Fibroblast of pulmonary artery (primary cell): Measurements from ENCODE around the gene IL1RAPL1.

Experiments
- DNase-seq: peaks from one replicate; pipeline ENCODE4 v3.0.0-alpha.2; 2010; ENCODE audit warnings: low read depth
- H3K4me3 ChIP-seq: replicated peaks from 2 replicates; pipeline ENCODE4 v1.5.1; 2011; ENCODE audit warnings: low read depth, mild to moderate bottlenecking, control low read depth, low read length, moderate library complexity
- TF ChIP-seq, protein P1 (sequence below): IDR thresholded peaks from 2 replicates; pipeline ENCODE4 v1.5.1; 2011; ENCODE audit warnings: mild to moderate bottlenecking, control low read depth, low read length, inconsistent platforms; ENCODE audit errors: missing control alignments

Gene IL1RAPL1

GRCh38 chrX:28693101-28693500 lies 105.9 kb downstream of the IL1RAPL1 start:
- DNase-seq = peak; percentile 3
- TF ChIP-seq, protein P1, sequence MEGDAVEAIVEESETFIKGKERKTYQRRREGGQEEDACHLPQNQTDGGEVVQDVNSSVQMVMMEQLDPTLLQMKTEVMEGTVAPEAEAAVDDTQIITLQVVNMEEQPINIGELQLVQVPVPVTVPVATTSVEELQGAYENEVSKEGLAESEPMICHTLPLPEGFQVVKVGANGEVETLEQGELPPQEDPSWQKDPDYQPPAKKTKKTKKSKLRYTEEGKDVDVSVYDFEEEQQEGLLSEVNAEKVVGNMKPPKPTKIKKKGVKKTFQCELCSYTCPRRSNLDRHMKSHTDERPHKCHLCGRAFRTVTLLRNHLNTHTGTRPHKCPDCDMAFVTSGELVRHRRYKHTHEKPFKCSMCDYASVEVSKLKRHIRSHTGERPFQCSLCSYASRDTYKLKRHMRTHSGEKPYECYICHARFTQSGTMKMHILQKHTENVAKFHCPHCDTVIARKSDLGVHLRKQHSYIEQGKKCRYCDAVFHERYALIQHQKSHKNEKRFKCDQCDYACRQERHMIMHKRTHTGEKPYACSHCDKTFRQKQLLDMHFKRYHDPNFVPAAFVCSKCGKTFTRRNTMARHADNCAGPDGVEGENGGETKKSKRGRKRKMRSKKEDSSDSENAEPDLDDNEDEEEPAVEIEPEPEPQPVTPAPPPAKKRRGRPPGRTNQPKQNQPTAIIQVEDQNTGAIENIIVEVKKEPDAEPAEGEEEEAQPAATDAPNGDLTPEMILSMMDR = no peak
- no peak overlapping the region for H3K4me3 ChIP-seq

GRCh38 chrX:28697732-28698131 lies 110.5 kb downstream of the IL1RAPL1 start:
- no peak for DNase-seq
- H3K4me3 ChIP-seq = no peak overlapping the region
- TF ChIP-seq, protein P1 = no peak

- H3K4me3 ChIP-seq = no peak overlapping the region
- TF ChIP-seq, protein P1 = peak; percentile 16
- peak; percentile 2 for DNase-seq
Observed at GRCh38 chrX:28701222-28701621, 114.0 kb downstream of the IL1RAPL1 start.

GRCh38 chrX:28706964-28707363 lies 119.7 kb downstream of the IL1RAPL1 start:
- no peak overlapping the region for H3K4me3 ChIP-seq
- DNase-seq = no peak
- TF ChIP-seq, protein P1 = no peak

- DNase-seq = no peak
- H3K4me3 ChIP-seq = no peak overlapping the region
- TF ChIP-seq, protein P1 = no peak
Observed at GRCh38 chrX:28709421-28709820, 122.2 kb downstream of the IL1RAPL1 start.

DNA sequence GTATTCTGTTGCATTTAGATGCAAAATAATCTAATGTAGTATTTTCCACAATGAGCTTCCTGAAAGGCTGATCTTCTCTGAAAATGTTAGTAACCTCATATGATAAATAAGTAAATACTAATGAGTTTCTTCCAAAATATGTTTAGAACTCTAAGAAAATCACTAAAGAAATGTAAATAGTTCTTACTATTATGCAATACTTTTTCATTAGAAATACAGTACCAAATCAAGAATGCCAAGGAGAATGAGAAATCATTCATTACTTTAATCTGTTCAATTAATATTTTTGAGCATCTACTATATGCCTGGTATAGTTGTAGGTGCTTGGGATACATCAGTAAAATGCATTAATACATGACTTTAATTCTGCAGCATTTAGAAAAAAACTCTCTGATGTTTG lies 130.6 kb downstream of the IL1RAPL1 start:
- H3K4me3 ChIP-seq = no peak overlapping the region
- TF ChIP-seq, protein P1 = no peak
- no peak for DNase-seq

DNA sequence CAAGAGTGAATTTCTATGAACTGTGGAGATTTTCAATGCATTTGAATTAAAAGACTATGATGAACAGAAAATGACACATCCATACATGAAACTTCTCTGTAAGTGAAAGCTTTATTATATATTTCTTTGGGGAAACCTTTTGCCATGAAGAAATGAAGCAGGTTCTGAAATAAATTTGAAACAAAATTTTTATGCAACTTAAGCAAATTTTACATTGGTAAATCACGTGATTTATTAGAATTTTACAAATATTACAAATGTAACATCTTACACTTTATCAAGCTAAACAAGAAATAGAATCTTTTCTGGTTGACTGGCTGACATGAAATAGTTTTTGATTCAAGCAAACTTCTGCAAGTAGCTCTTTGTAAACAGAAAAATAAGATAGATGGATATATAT lies 131.2 kb downstream of the IL1RAPL1 start:
- H3K4me3 ChIP-seq = no peak overlapping the region

More for the DNA sequence above, 131.2 kb downstream of the IL1RAPL1 start:
- DNase-seq = no peak
- TF ChIP-seq, protein P1 = no peak
